Stimulated activated CD4-positive, alpha-beta T cell treated with anti-CD3 and anti-CD28 coated beads, Interleukin-1b, Interleukin-23, amount 100 ng/mL, for 4 hours (primary cell): ENCODE data around the gene SERPINA10.

Experiments
- DNase-seq, 2 donors: peaks; one replicate each; pipeline ENCODE4 v3.0.0-alpha.2; 2020; ENCODE audit warnings: low read depth in 2 of 2

The SERPINA10 gene

GRCh38 chr14:94292872-94293577 is at the start of gene SERPINA10:
Gene SERPINA10, minus strand, starts transcription at chr14:94293268. Its CDS starts 2,675 bp downstream, at chr14:94290593.
- no peak for DNase-seq

- no peak for DNase-seq
Measured at GRCh38 chr14:94342334-94342934, 49.4 kb upstream of the SERPINA10 start.

DNA sequence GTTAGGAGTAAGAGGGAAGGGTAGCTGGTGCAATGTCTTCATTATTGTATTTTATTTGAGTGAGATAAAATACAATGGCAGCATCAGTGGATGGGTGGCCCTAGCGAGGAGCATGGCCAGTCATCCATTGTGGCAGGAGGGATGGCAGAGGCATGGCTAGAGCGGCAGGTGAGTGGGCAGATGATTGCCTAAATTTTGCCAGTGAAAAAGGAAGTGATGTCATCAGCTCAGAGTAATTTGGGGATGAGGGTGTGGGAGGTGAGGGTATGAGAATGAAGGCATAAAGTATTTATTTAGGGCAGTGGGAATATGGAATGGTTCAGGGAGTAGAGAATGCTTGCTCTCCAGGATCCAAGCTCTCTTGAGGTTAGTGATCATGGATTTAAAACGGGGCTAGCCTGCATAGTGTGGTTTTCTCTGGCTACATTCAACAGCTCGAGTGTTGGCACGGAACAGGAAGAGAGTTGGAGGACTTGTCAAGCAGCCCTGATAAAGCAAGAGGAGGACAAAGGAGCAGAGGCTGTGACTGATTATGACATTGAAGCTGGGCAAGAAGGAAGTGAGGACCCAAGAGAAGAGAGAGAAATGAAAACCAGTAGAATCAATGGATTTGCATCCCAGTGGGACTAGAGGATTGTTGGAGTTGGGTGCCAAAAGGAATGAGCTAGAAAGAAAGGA is 48.7 kb upstream of the SERPINA10 start:
- DNase-seq = no peak

- DNase-seq = no peak
Measured at GRCh38 chr14:94340533-94340932, 47.5 kb upstream of the SERPINA10 start.

DNA sequence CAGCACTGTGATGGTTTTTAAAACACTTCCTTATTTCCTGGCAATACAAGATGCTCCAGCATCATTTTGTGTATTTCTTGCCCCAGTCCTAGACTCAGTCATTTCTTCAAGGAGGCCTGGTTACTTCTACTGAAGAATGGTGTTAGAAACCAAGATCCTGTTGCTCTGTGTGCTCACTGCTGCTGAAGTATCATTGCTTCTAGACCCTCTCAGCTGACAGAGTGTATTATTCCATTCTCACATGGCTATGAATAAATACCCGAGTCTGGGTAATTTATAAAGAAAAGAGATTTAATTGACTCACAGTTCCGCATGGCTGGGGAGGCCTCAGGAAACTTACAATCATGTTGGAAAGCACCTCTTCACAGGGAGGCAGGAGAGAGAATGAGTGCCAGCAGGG is 45.0 kb upstream of the SERPINA10 start:
- no peak for DNase-seq

DNA sequence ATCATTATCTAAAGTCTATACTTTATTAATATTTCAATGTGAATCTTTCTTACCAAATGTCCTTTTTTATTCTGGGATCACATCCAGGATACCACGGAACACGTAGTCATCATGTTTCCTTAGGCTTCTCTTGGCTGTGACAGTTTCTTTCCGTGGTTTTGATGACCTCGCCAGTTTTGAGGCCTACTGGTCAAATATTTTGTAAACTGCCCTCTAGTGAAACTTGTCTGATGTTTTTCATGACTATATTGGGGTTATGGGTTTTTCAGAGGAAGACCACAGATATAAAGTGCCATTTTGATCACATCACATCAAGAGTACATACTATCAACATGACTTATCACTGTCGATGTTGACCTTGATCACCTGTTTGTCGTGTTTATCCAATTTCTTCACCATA is 44.2 kb upstream of the SERPINA10 start:
- no peak for DNase-seq

- DNase-seq = no peak
Measured at GRCh38 chr14:94334872-94335271, 41.8 kb upstream of the SERPINA10 start.

DNA sequence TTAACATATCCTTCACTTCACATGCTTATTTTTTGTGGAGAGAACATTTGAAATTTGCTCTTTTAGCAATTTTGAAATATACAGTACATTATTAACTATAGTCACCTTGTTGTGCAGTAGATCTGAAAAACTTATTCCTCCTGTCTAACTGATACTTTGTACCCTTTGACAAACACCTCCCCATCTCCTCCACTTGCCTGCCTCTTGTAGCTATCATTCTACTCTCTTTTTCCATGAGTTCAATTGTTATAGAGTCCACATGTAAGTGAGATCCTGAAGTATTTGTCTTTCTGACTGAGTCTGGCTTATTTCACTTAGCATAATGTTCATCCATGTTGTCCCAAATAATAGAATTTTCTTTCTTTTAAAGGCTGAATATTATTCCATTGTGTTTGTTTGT is 39.5 kb upstream of the SERPINA10 start:
- DNase-seq = no peak

- DNase-seq = no peak
Measured at GRCh38 chr14:94332063-94332583, 39.1 kb upstream of the SERPINA10 start.

- no peak for DNase-seq
Measured at GRCh38 chr14:94331462-94331861, 38.4 kb upstream of the SERPINA10 start.

- no peak for DNase-seq
Measured at GRCh38 chr14:94330857-94331256, 37.8 kb upstream of the SERPINA10 start.

GRCh38 chr14:94330432-94330831 is 37.4 kb upstream of the SERPINA10 start:
- DNase-seq = no peak

DNA sequence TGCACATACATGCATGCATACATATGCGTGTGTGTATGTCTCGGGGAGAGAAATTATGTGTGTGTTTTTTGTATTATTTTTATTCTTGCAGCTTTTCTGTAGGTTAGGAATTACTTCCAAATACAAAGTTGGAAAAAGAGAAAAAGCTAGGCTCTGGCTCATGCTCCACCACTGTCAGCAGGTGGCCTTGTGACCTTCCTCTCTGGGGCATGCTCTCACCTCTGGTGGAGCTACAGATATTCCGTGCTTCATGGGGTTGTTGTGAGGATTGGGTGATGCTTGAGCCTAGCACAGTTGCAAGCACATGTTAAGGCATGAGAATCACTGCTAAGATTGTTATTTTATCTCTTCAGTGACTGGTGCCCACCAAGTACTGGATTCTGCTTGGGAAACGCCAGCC is 36.8 kb upstream of the SERPINA10 start:
- DNase-seq = no peak

DNA sequence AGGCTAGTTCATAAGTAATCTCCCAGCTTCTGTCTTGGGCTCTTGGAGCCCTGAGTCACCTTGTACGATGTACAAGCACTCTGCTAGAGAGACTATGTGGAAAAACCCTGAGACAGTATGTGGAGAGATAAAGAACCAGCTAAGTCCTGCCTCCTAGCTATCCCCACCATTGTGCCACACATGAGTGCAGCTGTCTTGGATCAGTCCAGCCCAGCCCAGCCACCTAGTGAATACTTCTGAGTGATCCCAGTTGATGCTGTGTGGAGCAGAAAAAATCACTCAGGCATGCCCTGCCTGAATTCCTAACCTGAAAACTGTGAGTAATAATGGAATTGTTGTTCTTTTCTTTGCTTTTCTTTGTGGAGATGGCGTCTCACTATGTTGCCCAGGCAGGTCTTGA is 35.1 kb upstream of the SERPINA10 start:
- no peak for DNase-seq

DNA sequence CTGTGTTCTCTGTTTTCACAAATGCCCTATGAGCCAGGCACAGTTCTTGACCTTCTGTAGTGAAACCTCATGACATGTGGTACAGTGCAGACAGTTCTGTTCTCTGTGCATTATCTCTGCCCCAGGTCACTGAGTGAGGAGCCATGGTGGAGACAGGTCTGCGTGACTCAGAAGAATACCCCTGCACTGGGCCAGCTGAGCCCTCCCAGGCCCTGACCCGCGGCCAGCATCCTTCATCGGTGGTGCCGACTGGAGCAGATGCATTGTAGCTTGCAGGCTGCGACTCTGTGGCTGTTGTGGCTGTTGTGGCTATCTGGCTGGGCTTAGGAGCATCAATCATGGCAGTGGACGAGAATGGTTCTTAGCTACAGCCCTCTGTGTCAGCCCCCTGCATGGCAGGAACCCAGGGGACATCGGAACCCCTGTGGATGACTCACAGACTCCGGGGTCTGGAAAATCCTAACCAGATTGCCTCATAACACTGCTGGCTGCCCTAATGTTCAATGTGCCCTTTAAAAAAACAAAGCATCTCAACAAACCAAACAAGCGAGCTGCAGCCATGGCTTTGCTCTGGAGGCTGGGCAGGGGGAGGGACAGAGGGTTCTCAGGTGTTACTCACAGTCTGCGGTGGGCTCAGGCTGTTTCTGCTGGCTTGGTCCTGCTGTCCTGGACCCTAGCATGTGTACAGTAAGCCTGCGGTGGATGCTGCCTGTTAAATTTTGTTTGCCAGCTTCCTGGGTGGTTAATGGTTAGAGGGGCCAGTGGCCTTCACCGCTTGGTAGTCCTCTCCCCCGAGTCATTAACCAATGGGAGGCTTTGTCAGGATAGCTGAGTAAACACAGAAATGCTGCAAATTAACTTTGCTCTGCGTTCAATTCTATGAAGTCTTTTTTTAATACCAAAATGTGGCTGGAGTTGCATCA is 29.8 kb upstream of the SERPINA10 start, which contains the start of gene SERPINA6:
TSS of gene SERPINA6 (minus strand) at position 689 of the 923 bp plus-strand sequence. CDS start 8,688 bp downstream, outside the sequence.
- DNase-seq = no peak

DNA sequence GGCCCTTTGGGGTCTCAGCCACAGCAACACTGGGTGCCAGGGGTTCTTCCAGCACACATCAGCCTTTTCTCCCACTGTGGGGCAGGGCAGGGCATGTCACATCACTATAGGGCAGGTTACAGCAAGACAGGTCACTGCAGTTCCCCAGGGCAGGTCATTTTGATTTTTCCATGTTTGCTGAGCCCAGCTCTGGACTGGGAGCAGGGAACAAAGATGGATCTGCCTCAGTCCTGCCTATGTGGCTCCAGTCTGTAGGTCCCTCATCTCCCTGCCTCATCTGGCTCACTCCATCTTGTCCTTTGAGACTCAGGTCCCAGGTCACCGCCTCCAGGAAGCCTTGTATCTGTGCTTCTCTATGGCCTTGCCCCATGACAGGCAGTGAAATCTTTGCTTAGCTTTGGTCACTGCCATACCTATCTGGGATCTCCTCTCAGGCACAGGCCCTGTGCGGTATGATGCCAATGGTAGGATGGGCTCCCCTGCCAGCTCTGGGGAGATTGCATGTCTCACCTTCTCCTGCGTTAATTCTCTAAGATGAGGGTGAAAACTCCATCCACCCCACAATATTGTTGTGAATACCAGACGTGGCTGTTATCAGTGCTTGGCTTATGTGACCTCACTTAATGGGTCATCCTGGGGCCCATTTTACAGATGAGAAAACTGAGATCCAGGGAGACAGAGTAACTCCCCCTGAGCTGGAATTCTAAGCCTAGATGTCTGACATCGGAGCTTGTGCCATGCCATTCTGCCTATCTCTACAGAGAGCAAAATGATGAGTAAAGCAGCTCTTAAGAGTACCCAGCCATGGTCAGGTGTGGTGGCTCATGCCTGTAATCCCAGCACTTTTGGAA is 28.6 kb upstream of the SERPINA10 start:
- DNase-seq = no peak

DNA sequence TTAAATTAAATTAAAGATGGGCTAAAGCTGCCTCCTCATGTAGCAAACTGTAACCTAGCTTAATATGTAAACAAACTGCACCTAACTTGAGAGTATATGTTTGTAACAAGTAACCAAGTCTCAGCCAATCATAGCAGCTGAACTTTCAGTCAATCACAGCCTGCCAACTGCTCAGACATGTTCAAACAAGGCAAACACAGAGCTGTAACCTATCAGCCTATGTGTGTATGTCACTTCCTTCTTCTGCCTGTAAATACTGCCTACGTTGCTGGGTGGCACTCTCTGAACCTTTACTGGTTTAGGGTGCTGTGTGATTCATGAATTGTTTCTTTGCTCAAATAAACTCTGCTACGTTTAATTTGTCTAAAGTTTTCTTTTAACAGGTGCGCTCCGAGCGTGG is 27.2 kb upstream of the SERPINA10 start:
- DNase-seq = no peak

GRCh38 chr14:94317259-94317658 is 24.2 kb upstream of the SERPINA10 start:
- DNase-seq = no peak

GRCh38 chr14:94316692-94317091 is 23.6 kb upstream of the SERPINA10 start:
- DNase-seq = no peak

GRCh38 chr14:94314890-94315289 is 21.8 kb upstream of the SERPINA10 start:
- DNase-seq = no peak
